ENCODE results near the gene TPST2.

The TPST2 gene

GRCh38 chr22:26514419-26515161 lies 75.3 kb downstream of the TPST2 start:
- DNase-seq (ENCODE audit: extremely low read depth, low read depth) = no peak
- no peak for TF ChIP-seq CTCF (IDR thresholded peaks at IDR 0.05; ENCODE audit: low read depth, low read length)

GRCh38 chr22:26513838-26514237 lies 76.1 kb downstream of the TPST2 start:
- no peak for TF ChIP-seq CTCF (IDR thresholded peaks at IDR 0.05; ENCODE audit: low read depth, low read length)
- DNase-seq (ENCODE audit: extremely low read depth, low read depth) = no peak

GRCh38 chr22:26512149-26512793 lies 77.7 kb downstream of the TPST2 start, which contains the start of gene TFIP11:
TSS of gene TFIP11 (minus strand) at chr22:26512473. CDS start at chr22:26510272, 2,201 bp downstream.
- peak; percentile 46 for DNase-seq (ENCODE audit: extremely low read depth, low read depth)
- TF ChIP-seq CTCF (IDR thresholded peaks at IDR 0.05; ENCODE audit: low read depth, low read length) = no peak

- no peak for DNase-seq (ENCODE audit: extremely low read depth, low read depth)
- no peak for TF ChIP-seq CTCF (IDR thresholded peaks at IDR 0.05; ENCODE audit: low read depth, low read length)
Measured at GRCh38 chr22:26508148-26508547, 81.8 kb downstream of the TPST2 start.

GRCh38 chr22:26503758-26504157 lies 86.2 kb downstream of the TPST2 start:
- no peak for TF ChIP-seq CTCF (IDR thresholded peaks at IDR 0.05; ENCODE audit: low read depth, low read length)

GRCh38 chr22:26502688-26503561 lies 87.0 kb downstream of the TPST2 start:
- TF ChIP-seq CTCF (IDR thresholded peaks at IDR 0.05; ENCODE audit: low read depth, low read length) = peak; percentile 56
- DNase-seq (ENCODE audit: extremely low read depth, low read depth) = no peak

More at GRCh38 chr22:26503758-26504157, 86.2 kb downstream of the TPST2 start:
- DNase-seq (ENCODE audit: extremely low read depth, low read depth) = no peak
